Ovary (tissue), 9 donors: ENCODE data around the gene RDX. TPM values are rescaled to one million over a fixed set of nuclear protein-coding genes. Genes with fewer than 3 reads are reported as not detected.

ENCODE experiments used
- DNase-seq, 5 donors: peaks; one replicate each; pipeline ENCODE4 v3.0.0-alpha.2; 2019 to 2020
- H3K27ac ChIP-seq, 2 donors: fragments of 200-600 bp; one replicate each; pipeline versions ENCODE4 v1.5.1 to v1.8.0; 2019 to 2022
- H3K27me3 ChIP-seq: fragments of 200-600 bp; one replicate; pipeline ENCODE4 v1.8.0; 2022
- H3K36me3 ChIP-seq: fragments of 200-600 bp; sonication (generic); one replicate; pipeline ENCODE4 v1.5.1; 2019
- H3K4me1 ChIP-seq: one replicate; pipeline ENCODE4 v1.8.1; 2013; ENCODE audit warnings: mild to moderate bottlenecking, moderate library complexity; ENCODE audit not compliant: insufficient read depth
- H3K4me3 ChIP-seq: fragments of 200-600 bp; sonication (generic); one replicate; pipeline ENCODE4 v1.5.1; 2017
- H3K9me3 ChIP-seq, 2 donors: fragments of 200-600 bp in 1 of 2; sonication (generic) in 1 of 2; one replicate each; pipeline versions ENCODE4 v1.5.1 to v1.8.1; 2013 to 2019; ENCODE audit warnings: mild to moderate bottlenecking in 1 of 2, moderate library complexity in 1 of 2
- CTCF ChIP-seq, 3 donors: fragments of 450-650 bp in 2 of 3; fragments of 200-600 bp in 1 of 3; IDR thresholded peaks; one replicate each; pipeline versions ENCODE4 v1.5.1 to v1.8.0; 2016 to 2022; ENCODE audit warnings: antibody characterized with exemption in 3 of 3, mild to moderate bottlenecking in 1 of 3
- EP300 ChIP-seq: sonication (generic); formaldehyde crosslinking; IDR thresholded peaks from one replicate; pipeline ENCODE4 v1.6.1; 2017; ENCODE audit warnings: antibody characterized with exemption
- POLR2A ChIP-seq: fragments of 450-650 bp; IDR thresholded peaks from one replicate; pipeline ENCODE4 v1.6.1; 2017; ENCODE audit warnings: antibody characterized with exemption, mild to moderate bottlenecking, moderate library complexity
- WGBS, 3 donors: extraction: QIAGEN DNeasy Blood & Tissue Kit in 1 of 3; methylation state at CpG; one replicate each; pipeline versions ENCODE4 v1.1.5 to v1.1.7; 2013 to 2017; 5-methylcytosine and 5-hydroxymethylcytosine counted together
- intact Hi-C, 4 donors: fragments of 100-400 bp; cut with DNase I; formaldehyde crosslinking; loops; one replicate each; pipeline versions ENCODE4 v1.11.0 to v1.15.1; 2022 to 2023
- polyA plus RNA-seq, 2 donors: library from polyadenylated mRNA; stranded (reverse); fragments of 200-250 nt in 1 of 2; fragments of 350-450 nt in 1 of 2; fragmentation: Illumina TruSeq in 1 of 2; extraction: RNeasy Lipid Tissue Mini Kit (QIAGEN cat#74804) in 1 of 2; gene quantifications; one replicate each; pipeline ENCODE4 v1.2.3, GENCODE V29; 2013 to 2014
- total RNA-seq, 7 donors: library from RNA; depleted of rRNA in 2 of 7; stranded (reverse); fragments of >200 nt in 2 of 7; fragmentation: NEBNext Ultra II Directional in 3 of 7; extraction: Animal tissue kit (Norgen Biotek cat#: 25700) in 3 of 7; gene quantifications; one replicate each; pipeline versions ENCODE4 v1.1.0 to v1.2.4, GENCODE V29; 2016 to 2023
- donor health status: DM: no; HTN: no; CAD: no; lungs with moderate emphysema.
- donor health status: DM: no; HTN: no; CAD: no.
- donor health status: Bipolar disorder and iron deficiency.
- donor health status: DM: yes; HTN: yes; CAD: no.
- donor health status: DM: no; HTN: no; CAD: no.
- donor health status: DM: yes; HTN: yes; CAD: no.

RDX gene
- total and polyA plus RNA-seq, 9 donors: 40.0 to 175 (median 126) TPM

GRCh38 chr11:110169738-110170137 lies 126.7 kb downstream of the RDX start:
- TF ChIP-seq POLR2A: no peak
- no peak for TF ChIP-seq CTCF (IDR thresholded peaks at IDR 0.05)
- no peak for TF ChIP-seq EP300
- WGBS, 3 donors: 33 to 51% (median 33%) methylated on average over 2 of the region's 2 CpGs
- Histone ChIP-seq H3K4me3 (no peak overlapping the region), H3K27ac (no peak overlapping the region), H3K4me1 (no peaks in the 10 kb centered on the region), H3K27me3 (no peaks in the 10 kb centered on the region), H3K9me3 (no peaks in the 10 kb centered on the region), H3K36me3 (no peaks in the 10 kb centered on the region)
- DNase-seq: no peak
- intact Hi-C loops: no loop called here

- TF ChIP-seq CTCF (IDR thresholded peaks at IDR 0.05) (no peak), POLR2A (no peak), EP300 (no peak)
- 69 to 79% (median 78%) methylated on average over 5 of the region's 5 CpGs for WGBS, 3 donors
- no peak overlapping the region for H3K27ac ChIP-seq
- H3K27me3 ChIP-seq: no peaks in the 10 kb centered on the region
- intact Hi-C loops: no loop called here
- no peaks in the 10 kb centered on the region for H3K4me1 ChIP-seq
- no peaks in the 10 kb centered on the region for H3K9me3 ChIP-seq
- H3K4me3 ChIP-seq: no peak overlapping the region
- DNase-seq: no peak
- H3K36me3 ChIP-seq: no peaks in the 10 kb centered on the region
Observed at GRCh38 chr11:110168033-110168803, 128.2 kb downstream of the RDX start.

- Histone ChIP-seq H3K4me1 (no peaks in the 10 kb centered on the region), H3K27me3 (no peaks in the 10 kb centered on the region), H3K4me3 (no peak overlapping the region), H3K36me3 (no peaks in the 10 kb centered on the region), H3K9me3 (no peaks in the 10 kb centered on the region), H3K27ac (no peak overlapping the region)
- TF ChIP-seq CTCF (IDR thresholded peaks at IDR 0.05) (no peak), EP300 (no peak), POLR2A (no peak)
- no peak for DNase-seq
- 94% methylated on average over 28 of the region's 28 CpGs for WGBS, 3 donors
- intact Hi-C loops: no loop called here
Observed at GRCh38 chr11:110165039-110165925, 131.1 kb downstream of the RDX start.

GRCh38 chr11:110162216-110162615 lies 134.2 kb downstream of the RDX start:
- intact Hi-C loops: no loop called here

More at GRCh38 chr11:110162216-110162615, 134.2 kb downstream of the RDX start:
- no peaks in the 10 kb centered on the region for H3K36me3 ChIP-seq
- no peak overlapping the region for H3K4me3 ChIP-seq
- no peak for TF ChIP-seq CTCF (IDR thresholded peaks at IDR 0.05)
- no peak for TF ChIP-seq POLR2A
- TF ChIP-seq EP300: no peak
- no peaks in the 10 kb centered on the region for H3K4me1 ChIP-seq
- no peak overlapping the region for H3K27ac ChIP-seq
- H3K27me3 ChIP-seq: no peaks in the 10 kb centered on the region
- no peaks in the 10 kb centered on the region for H3K9me3 ChIP-seq
- DNase-seq: no peak
